ENCODE results near the gene PTPN6. TPM values are rescaled to one million over a fixed set of nuclear protein-coding genes. Genes with fewer than 3 reads are reported as not detected.

The PTPN6 gene
- total and polyA plus RNA-seq, 9 of the 15 experiments (the other 6 are each of a cell fraction or from before 2014, with no cell fraction given), result 1.5 to 5.1 (median 3.9) TPM

GRCh38 chr12:6965026-6965661 lies 14.0 kb downstream of the PTPN6 start (continued):
- no peak for TF ChIP-seq SLC30A9 (CRISPR knock-in tag; IDR thresholded peaks at IDR 0.05)
- TF ChIP-seq DPF2 (IDR thresholded peaks at IDR 0.05), result no peak
- peak; percentile 58; the same call in 1 of the 2 replicates for TF ChIP-seq ZNF239 (CRISPR knock-in tag; IDR thresholded peaks at IDR 0.05)
- peak; percentile 50 for TF ChIP-seq POLR2A (conservative IDR thresholded peaks at IDR 0.05)
- TF ChIP-seq SP1 (CRISPR knock-in tag; IDR thresholded peaks at IDR 0.05), result peak; percentile 37; the same call in 1 of the 2 replicates
- TF ChIP-seq ETV6 (IDR thresholded peaks at IDR 0.05; ENCODE audit: borderline replicate concordance in 1 of 2, low read depth in 2 of 2, low read length in 1 of 2), result no peak
- no peak for TF ChIP-seq ETV6 (CRISPR knock-in tag; IDR thresholded peaks at IDR 0.05; ENCODE audit: borderline replicate concordance)
- no peak for TF ChIP-seq HNRNPK (IDR thresholded peaks at IDR 0.05; ENCODE audit: low read depth, low read length, poor library complexity, severe bottlenecking)
- no peak for TF ChIP-seq FOXP4 (CRISPR knock-in tag; IDR thresholded peaks at IDR 0.05; ENCODE audit: borderline replicate concordance)
- TF ChIP-seq FOS (IDR thresholded peaks at IDR 0.05; ENCODE audit: extremely low read depth, insufficient read length), result no peak
- TF ChIP-seq ZEB2 (IDR thresholded peaks at IDR 0.05), result no peak
- no peak for TF ChIP-seq MEF2D (tag; conservative IDR thresholded peaks at IDR 0.05; ENCODE audit: low read depth)
- no peak for TF ChIP-seq PKNOX1 (IDR thresholded peaks at IDR 0.05)
- no peak for TF ChIP-seq ZNF274 (IDR thresholded peaks at IDR 0.05; ENCODE audit: borderline replicate concordance, low read depth, low read length)
- no peak for TF ChIP-seq THAP12 (CRISPR knock-in tag; IDR thresholded peaks at IDR 0.05)
- no peak for TF ChIP-seq ETS2 (tag; IDR thresholded peaks at IDR 0.05; ENCODE audit: borderline replicate concordance, poor library complexity, severe bottlenecking)
- no peak for TF ChIP-seq BCL6 (CRISPR knock-in tag; IDR thresholded peaks at IDR 0.05)
- no peak for TF ChIP-seq TCFL5 (CRISPR knock-in tag; conservative IDR thresholded peaks at IDR 0.05)
- no peak for TF ChIP-seq HMBOX1 (IDR thresholded peaks at IDR 0.05)
- no peak for TF ChIP-seq ZNF639 (CRISPR knock-in tag; conservative IDR thresholded peaks at IDR 0.05 in 1 of 2, IDR thresholded peaks at IDR 0.05 in 1 of 2)
- TF ChIP-seq ZNF282 (CRISPR knock-in tag; IDR thresholded peaks at IDR 0.05), result no peak
- TF ChIP-seq FOXJ2 (tag; IDR thresholded peaks at IDR 0.05), result no peak

Measured in K562 (cell line).